GM12878 (cell line): Measurements from ENCODE around the gene SLCO3A1. TPM values are rescaled to one million over a fixed set of nuclear protein-coding genes. Genes with fewer than 3 reads are reported as not detected.

Experiments
- ATAC-seq: fragments of 200-7000 bp; cut with Tn5 transposase; 3 replicates; pipeline ENCODE4 v1.9.1; 2020; ENCODE audit warnings: mild to moderate bottlenecking, moderate library complexity
- BruUV-seq: library from RNA; stranded (reverse); fragments of 400-500 nt; replicated peaks from 2 replicates; lab custom pipeline; 2021; lab: Mats Ljungman, UMichigan
- CTCF ChIA-PET: fragments of 300-600 bp; sonication (Branson Sonifier 250); formaldehyde crosslinking; extraction: SDS; loops from one replicate; lab custom pipeline; 2021; ENCODE audit warnings: inconsistent platforms; lab: Yijun Ruan, JAX
- POLR2A ChIA-PET: fragments of 350-600 bp; formaldehyde crosslinking; extraction: SDS; loops from one replicate; lab custom pipeline; 2021; ENCODE audit warnings: inconsistent platforms; lab: Charles Lee
- RAD21 ChIA-PET: fragments of 300-600 bp; sonication (Branson Sonifier 250); formaldehyde crosslinking; loops from one replicate; lab custom pipeline; 2023; ENCODE audit warnings: antibody characterized with exemption; ENCODE audit not compliant: unreplicated experiment; lab: Charles Lee
- SMC1A ChIA-PET: fragments of 300-600 bp; sonication (Branson Sonifier 250); formaldehyde crosslinking; loops from one replicate; lab custom pipeline; 2023; ENCODE audit not compliant: unreplicated experiment, uncharacterized antibody; lab: Charles Lee
- DNase-seq: peaks from one replicate; pipeline ENCODE4 v3.0.0-alpha.2; 2011; ENCODE audit warnings: low read depth, low spot score
- FAIRE-seq: peaks from 3 replicates; lab custom pipeline; 2011; peaks lifted over from hg19 to GRCh38; lab: Jason Lieb, UNC
- H2AFZ ChIP-seq: 2 replicates; pipeline ENCODE4 v1.6.0; 2011; ENCODE audit warnings: low read depth, low read length, control low read depth; ENCODE audit not compliant: control insufficient read depth
- H3K27ac ChIP-seq: 2 replicates; pipeline ENCODE4 v1.5.1; 2011; ENCODE audit warnings: control low read depth; ENCODE audit not compliant: control insufficient read depth, insufficient read depth
- H3K27me3 ChIP-seq, 2 experiments: replicated peaks in 1 of 2; 2 replicates each; pipeline versions ENCODE4 v1.6.0 to v1.6.1; 2011; ENCODE audit warnings: low read length in 1 of 2; ENCODE audit not compliant: control insufficient read depth in 2 of 2, insufficient read depth in 2 of 2
- H3K36me3 ChIP-seq, 2 experiments: 2 replicates each; pipeline ENCODE4 v1.5.1; 2011; ENCODE audit warnings: low read length in 1 of 2; ENCODE audit not compliant: control insufficient read depth in 2 of 2, insufficient read depth in 2 of 2
- H3K4me1 ChIP-seq: 2 replicates; pipeline ENCODE4 v1.6.1; 2011; ENCODE audit warnings: mild to moderate bottlenecking, low read length, moderate library complexity, mixed read lengths; ENCODE audit not compliant: control insufficient read depth, insufficient read depth
- H3K4me2 ChIP-seq: 2 replicates; pipeline ENCODE4 v1.6.0; 2011; ENCODE audit warnings: control low read depth; ENCODE audit not compliant: control insufficient read depth, insufficient read depth
- H3K4me3 ChIP-seq: fragments of 200-600 bp; sonication (generic); 2 replicates; pipeline ENCODE4 v1.5.1; 2016
- H3K79me2 ChIP-seq: 2 replicates; pipeline ENCODE4 v1.6.0; 2011; ENCODE audit warnings: low read length; ENCODE audit not compliant: control insufficient read depth, insufficient read depth
- H3K9ac ChIP-seq: 2 replicates; pipeline ENCODE4 v1.8.0; 2011; ENCODE audit warnings: low read length, control low read depth, mixed read lengths; ENCODE audit not compliant: control insufficient read depth, insufficient read depth
- H3K9me3 ChIP-seq: replicated peaks from 3 replicates; pipeline ENCODE4 v1.5.1; 2011; ENCODE audit warnings: mild to moderate bottlenecking, low read length; ENCODE audit not compliant: control insufficient read depth, insufficient read depth
- H4K20me1 ChIP-seq: 2 replicates; pipeline ENCODE4 v1.6.0; 2011; ENCODE audit not compliant: control insufficient read depth, insufficient read depth
- ATF2 ChIP-seq: IDR thresholded peaks from 2 replicates; pipeline ENCODE4 v1.6.1; 2012; ENCODE audit warnings: low read length, inconsistent platforms
- CBX3 ChIP-seq: fragments of 200-600 bp; sonication (generic); IDR thresholded peaks from 2 replicates; pipeline ENCODE4 v1.6.1; 2016; ENCODE audit warnings: low read depth, borderline replicate concordance
- CEBPB ChIP-seq, 2 experiments: fragments of 150-350 bp in 1 of 2; IDR thresholded peaks; 2 replicates each; pipeline ENCODE4 v1.6.1; 2012 to 2014; ENCODE audit warnings: low read depth in 2 of 2, low read length in 2 of 2, borderline replicate concordance in 1 of 2, inconsistent platforms in 1 of 2
- FOS ChIP-seq: IDR thresholded peaks from 3 replicates; pipeline ENCODE4 v1.6.1; 2011; ENCODE audit warnings: borderline replicate concordance; ENCODE audit not compliant: insufficient read length; ENCODE audit errors: extremely low read depth
- IKZF2 ChIP-seq, 2 experiments: fragments of 450-650 bp; IDR thresholded peaks; 2 replicates each; pipeline ENCODE4 v1.6.1; 2017; ENCODE audit warnings: mild to moderate bottlenecking in 2 of 2, moderate library complexity in 2 of 2
- LARP7 ChIP-seq: fragments of 450-650 bp; IDR thresholded peaks from 2 replicates; pipeline ENCODE4 v1.6.1; 2017; ENCODE audit warnings: mild to moderate bottlenecking
- MAX ChIP-seq: IDR thresholded peaks from 2 replicates; pipeline ENCODE4 v1.6.1; 2012; ENCODE audit warnings: low read depth, low read length, improper control_type of control experiment
- POU2F2 ChIP-seq: IDR thresholded peaks from 3 replicates; pipeline ENCODE4 v1.6.1; 2011; ENCODE audit warnings: low read depth, mild to moderate bottlenecking, low read length, borderline replicate concordance
- RELA ChIP-seq: fragments of 450-650 bp; IDR thresholded peaks from 2 replicates; pipeline ENCODE4 v1.8.0; 2014; ENCODE audit warnings: borderline replicate concordance; ENCODE audit not compliant: partially characterized antibody
- SPI1 ChIP-seq: IDR thresholded peaks from 2 replicates; pipeline ENCODE4 v1.6.1; 2011; ENCODE audit warnings: low read depth, mild to moderate bottlenecking, low read length, moderate library complexity, borderline replicate concordance; ENCODE audit not compliant: insufficient read depth
- TCF3 ChIP-seq: IDR thresholded peaks from 2 replicates; pipeline ENCODE4 v1.6.1; 2012; ENCODE audit warnings: low read depth, mild to moderate bottlenecking, low read length, borderline replicate concordance; ENCODE audit not compliant: insufficient read depth
- ZBTB40 ChIP-seq: fragments of 450-650 bp; IDR thresholded peaks from 2 replicates; pipeline ENCODE4 v1.6.1; 2016; ENCODE audit warnings: mild to moderate bottlenecking, moderate library complexity, borderline replicate concordance
- ZNF274 ChIP-seq: IDR thresholded peaks from one replicate; pipeline ENCODE4 v1.8.0; 2011; ENCODE audit not compliant: insufficient read length, insufficient read depth
- ZNF384 ChIP-seq: IDR thresholded peaks from 2 replicates; pipeline ENCODE4 v1.6.1; 2012; ENCODE audit warnings: low read depth, mild to moderate bottlenecking, low read length, improper control_type of control experiment, borderline replicate concordance
- WGBS: methylation state at CpG from one replicate; pipeline ENCODE4 v1.1.6; 2016; ENCODE audit warnings: low lambda C conversion rate; ENCODE audit not compliant: insufficient replicate concordance, insufficient coverage; ENCODE audit errors: missing lambda C conversion rate; 5-methylcytosine and 5-hydroxymethylcytosine counted together
- in situ Hi-C: fragments of 300-500 bp; cut with MboI; formaldehyde crosslinking; loops from 9 replicates; pipeline ENCODE4 v1.14.3; 2018; ENCODE audit warnings: mixed read lengths
- intact Hi-C: fragments of 100-400 bp; cut with micrococcal nuclease; formaldehyde crosslinking; loops from one replicate; pipeline ENCODE4 v1.14.2; 2022; ENCODE audit not compliant: unreplicated experiment
- polyA plus RNA-seq, 11 experiments: library from polyadenylated mRNA; depleted of rRNA in 4 of 11; unstranded in 6 of 11; stranded (reverse) in 5 of 11; fragments of >200 nt; fragmentation: Nextera tagmentation in 4 of 11; fragmentation: Illumina TruSeq in 1 of 11; extraction: Ambion mirVana in 4 of 11; extraction: Trizol in 1 of 11; gene quantifications; 1 replicate in 1 of 11; 2 replicates in 10 of 11; pipeline versions ENCODE4 v1.2.1 to v1.2.3, GENCODE V29; 2011 to 2016; ENCODE audit warnings: inconsistent platforms in 2 of 11, missing spikeins in 2 of 11, low read depth in 1 of 11
- total RNA-seq, 4 experiments: library from RNA; depleted of rRNA in 3 of 4; stranded (reverse); fragments of >200 nt in 3 of 4; fragmentation: Illumina TruSeq in 1 of 4; extraction: Trizol in 1 of 4; gene quantifications; 2 replicates each; pipeline versions ENCODE4 v1.2.1 to v1.2.3, GENCODE V29; 2013 to 2021
- TF ChIP-seq, protein P1 (sequence below): fragments of 450-650 bp; IDR thresholded peaks from 2 replicates; pipeline ENCODE4 v1.6.1; 2017; ENCODE audit warnings: mild to moderate bottlenecking, low read depth, inconsistent platforms; ENCODE audit not compliant: poor library complexity, severe bottlenecking

SLCO3A1 gene
- total and polyA plus RNA-seq, 10 of the 15 experiments (the other 5 are each of a cell fraction or from before 2014, with no cell fraction given), result 0.05 to 5.9 (median 0.31) TPM

DNA sequence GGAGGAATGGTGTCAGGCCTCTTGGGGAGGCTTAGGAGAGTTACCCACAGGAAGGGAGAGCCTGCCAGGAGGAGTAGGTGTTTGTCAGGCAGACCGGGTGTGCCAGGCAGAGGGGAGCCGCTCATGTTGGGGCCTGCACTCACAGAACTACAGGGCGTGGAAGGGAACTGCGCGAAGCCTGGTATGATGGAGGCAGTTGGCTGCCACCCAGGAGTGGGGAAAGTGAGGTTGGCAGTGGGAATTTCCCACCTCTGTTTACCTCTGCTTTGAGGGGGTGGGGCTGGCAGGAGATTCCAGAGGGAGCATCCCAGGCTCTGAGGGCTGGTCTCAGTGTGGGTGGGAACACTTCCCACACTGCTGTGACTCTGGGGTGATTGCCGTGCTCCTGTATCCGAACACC, 99.9 kb downstream of the SLCO3A1 start:
- ChIA-PET SMC1A (no interaction called here), POLR2A (no interaction called here), RAD21 (no interaction called here), CTCF (no interaction called here)
- BruUV-seq, result no TSS peak
- H3K79me2 ChIP-seq, result no peaks in the 10 kb centered on the region
- H3K4me1 ChIP-seq, result no peaks in the 10 kb centered on the region
- no peak overlapping the region for H3K4me2 ChIP-seq
- no peak for ATAC-seq
- in situ Hi-C loops, result no loop called here
- intact Hi-C loops, result no loop called here
- no peak overlapping the region for H3K9ac ChIP-seq
- no peak for FAIRE-seq
- no peaks in the 10 kb centered on the region for H3K36me3 ChIP-seq
- WGBS, result 70% methylated on average over 7 of the region's 7 CpGs
- no peak for DNase-seq
- H3K9me3 ChIP-seq, result no peaks in the 10 kb centered on the region
- no peak overlapping the region for H2AFZ ChIP-seq
- H3K27me3 ChIP-seq, result no peaks in the 10 kb centered on the region; a peak in 1 of 4 replicates
- H3K27ac ChIP-seq, result no peak overlapping the region
- H3K4me3 ChIP-seq, result no peak overlapping the region
- no peaks in the 10 kb centered on the region for H4K20me1 ChIP-seq
- TF ChIP-seq ZNF384 (no peak), ZBTB40 (no peak), LARP7 (no peak), ATF2 (no peak), TCF3 (no peak), RELA (no peak), SPI1 (no peak), POU2F2 (no peak), MAX (no peak), IKZF2 (IDR thresholded peaks at IDR 0.05) (no peak), CBX3 (no peak), CEBPB (IDR thresholded peaks at IDR 0.05; ENCODE audit: borderline replicate concordance in 1 of 2, low read depth in 2 of 2, low read length in 2 of 2) (no peak), FOS (no peak), ZNF274 (no peak)
- TF ChIP-seq, protein P1, sequence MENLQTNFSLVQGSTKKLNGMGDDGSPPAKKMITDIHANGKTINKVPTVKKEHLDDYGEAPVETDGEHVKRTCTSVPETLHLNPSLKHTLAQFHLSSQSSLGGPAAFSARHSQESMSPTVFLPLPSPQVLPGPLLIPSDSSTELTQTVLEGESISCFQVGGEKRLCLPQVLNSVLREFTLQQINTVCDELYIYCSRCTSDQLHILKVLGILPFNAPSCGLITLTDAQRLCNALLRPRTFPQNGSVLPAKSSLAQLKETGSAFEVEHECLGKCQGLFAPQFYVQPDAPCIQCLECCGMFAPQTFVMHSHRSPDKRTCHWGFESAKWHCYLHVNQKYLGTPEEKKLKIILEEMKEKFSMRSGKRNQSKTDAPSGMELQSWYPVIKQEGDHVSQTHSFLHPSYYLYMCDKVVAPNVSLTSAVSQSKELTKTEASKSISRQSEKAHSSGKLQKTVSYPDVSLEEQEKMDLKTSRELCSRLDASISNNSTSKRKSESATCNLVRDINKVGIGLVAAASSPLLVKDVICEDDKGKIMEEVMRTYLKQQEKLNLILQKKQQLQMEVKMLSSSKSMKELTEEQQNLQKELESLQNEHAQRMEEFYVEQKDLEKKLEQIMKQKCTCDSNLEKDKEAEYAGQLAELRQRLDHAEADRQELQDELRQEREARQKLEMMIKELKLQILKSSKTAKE, result no peak
